Lower leg skin (tissue), 4 donors: ENCODE measurements around the gene CAMTA1. TPM values are rescaled to one million over a fixed set of nuclear protein-coding genes. Genes with fewer than 3 reads are reported as not detected.

Source experiments
- DNase-seq, 2 donors: peaks; one replicate each; pipeline ENCODE4 v3.0.0-alpha.2; 2019; ENCODE audit warnings: low spot score in 2 of 2
- H3K4me3 ChIP-seq: fragments of 200-600 bp; sonication (generic); 2 replicates; pipeline ENCODE4 v1.5.1; 2017; ENCODE audit warnings: mild to moderate bottlenecking, low read depth; ENCODE audit not compliant: poor library complexity, severe bottlenecking
- CTCF ChIP-seq, 3 donors: fragments of 450-650 bp; IDR thresholded peaks; one replicate each; pipeline ENCODE4 v1.5.1; 2016; ENCODE audit warnings: antibody characterized with exemption in 3 of 3, mild to moderate bottlenecking in 3 of 3, moderate library complexity in 2 of 3
- POLR2A ChIP-seq, 2 donors: fragments of 450-650 bp; IDR thresholded peaks; one replicate each; pipeline ENCODE4 v1.6.1; 2016 to 2017; ENCODE audit warnings: antibody characterized with exemption in 2 of 2, mild to moderate bottlenecking in 1 of 2, moderate library complexity in 1 of 2
- WGBS, 2 donors: methylation state at CpG; one replicate each; pipeline ENCODE4 v1.1.5; 2018; 5-methylcytosine and 5-hydroxymethylcytosine counted together
- intact Hi-C: fragments of 100-400 bp; cut with DNase I; formaldehyde crosslinking; loops from one replicate; pipeline ENCODE4 v1.15.0; 2023; ENCODE audit warnings: low total_unique reads
- total RNA-seq, 4 donors: library from RNA; depleted of rRNA; stranded (reverse); fragments of >200 nt; gene quantifications; one replicate each; pipeline ENCODE4 v1.1.0, GENCODE V29; 2016

Gene CAMTA1
- total RNA-seq, 4 donors from 2014 or later: 24.4 to 52.3 (median 32.9) TPM

GRCh38 chr1:7557301-7557891 is 772.1 kb downstream of the CAMTA1 start:
- no peak overlapping the region for H3K4me3 ChIP-seq
- DNase-seq: no peak
- WGBS, 2 donors: 42 to 44% methylated on average over 10 of the region's 10 CpGs
- TF ChIP-seq POLR2A (IDR thresholded peaks at IDR 0.05): no peak
- no peak for TF ChIP-seq CTCF (IDR thresholded peaks at IDR 0.05)
- intact Hi-C loops: no loop called here

DNA sequence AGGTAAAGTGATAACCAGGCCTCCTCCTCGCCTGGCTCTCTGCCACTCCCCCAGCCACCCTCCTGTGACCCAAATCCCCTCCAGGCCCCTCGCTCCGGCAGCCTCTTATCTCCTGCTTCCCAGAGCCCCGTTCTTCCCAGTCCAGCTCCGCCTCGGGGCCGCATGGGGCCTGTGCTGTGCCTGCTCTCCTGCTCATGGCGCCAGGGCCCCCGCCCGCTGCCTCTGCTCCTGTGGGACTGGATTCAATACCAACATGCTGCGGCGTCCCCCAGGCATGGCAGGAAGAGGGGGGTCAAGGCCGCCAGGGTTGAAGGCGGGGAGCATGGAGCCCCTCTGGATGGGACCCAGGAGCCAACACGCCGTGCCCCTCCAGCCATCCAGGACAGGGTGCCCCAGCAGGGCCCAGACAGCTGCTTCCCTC is 772.8 kb downstream of the CAMTA1 start:
- DNase-seq: no peak
- no peak overlapping the region for H3K4me3 ChIP-seq
- 51 to 63% methylated on average over 16 of the region's 16 CpGs for WGBS, 2 donors
- no peak for TF ChIP-seq CTCF (IDR thresholded peaks at IDR 0.05)
- intact Hi-C loops: no loop called here

DNA sequence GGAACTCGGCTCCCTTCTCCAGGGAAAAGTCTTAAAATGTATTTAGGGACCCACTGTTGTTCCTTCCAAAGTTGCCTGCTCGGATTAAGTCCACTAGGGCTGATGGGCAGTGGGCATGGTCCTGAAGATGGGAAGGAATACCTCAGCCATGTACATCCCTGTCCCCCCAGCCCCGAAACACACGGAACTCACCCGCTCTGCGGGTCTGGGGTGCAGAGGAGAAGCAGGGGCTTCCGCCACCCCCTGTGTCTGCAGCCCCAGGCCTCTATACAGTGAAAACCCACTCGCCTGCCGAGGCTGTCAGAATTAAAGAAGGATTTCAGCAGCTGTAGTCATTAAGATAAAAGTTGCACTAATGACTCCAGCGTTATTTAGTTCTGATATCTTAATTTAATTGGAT is 773.2 kb downstream of the CAMTA1 start:
- DNase-seq: no peak
- H3K4me3 ChIP-seq: no peak overlapping the region
- intact Hi-C loops: no loop called here
- TF ChIP-seq POLR2A (IDR thresholded peaks at IDR 0.05) (no peak), CTCF (IDR thresholded peaks at IDR 0.05) (no peak)
- 86 to 88% methylated on average over 10 of the region's 10 CpGs for WGBS, 2 donors

GRCh38 chr1:7558921-7559869 is 773.9 kb downstream of the CAMTA1 start:
- 78 to 79% methylated on average over 19 to 23 of the region's 24 CpGs for WGBS, 2 donors
- intact Hi-C loops: no loop called here
- DNase-seq: no peak
- TF ChIP-seq CTCF (IDR thresholded peaks at IDR 0.05) (no peak), POLR2A (IDR thresholded peaks at IDR 0.05) (no peak)
- no peak overlapping the region for H3K4me3 ChIP-seq

DNA sequence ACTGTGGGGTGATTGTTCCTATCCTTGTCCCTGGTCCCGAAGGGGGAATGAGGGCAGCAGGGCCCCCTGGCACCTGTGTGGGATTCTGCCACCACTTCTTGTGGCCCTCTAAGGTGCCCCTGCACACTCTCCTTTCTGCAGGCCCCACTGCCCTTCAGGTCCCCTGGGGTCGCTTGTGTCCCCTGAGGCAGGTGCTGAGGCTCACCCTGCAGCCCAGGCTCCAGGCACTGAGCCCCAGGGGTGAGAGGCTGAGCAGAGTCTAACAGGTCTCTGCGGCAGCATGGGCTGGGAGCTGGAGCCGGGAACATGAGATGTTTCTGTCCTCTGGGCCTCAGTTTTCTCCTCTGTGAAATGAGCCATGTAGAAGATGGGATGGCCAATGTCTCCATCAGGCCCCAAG is 774.9 kb downstream of the CAMTA1 start:
- WGBS, 2 donors: 97 to 100% methylated on average over 3 to 4 of the region's 4 CpGs
- no peak for TF ChIP-seq CTCF (IDR thresholded peaks at IDR 0.05)
- TF ChIP-seq POLR2A (IDR thresholded peaks at IDR 0.05): no peak
- intact Hi-C loops: no loop called here
- DNase-seq: no peak
- no peak overlapping the region for H3K4me3 ChIP-seq
